ENCODE results near the gene KPNB1.

KPNB1 gene

GRCh38 chr17:47665655-47666054, 15.9 kb downstream of the KPNB1 start:
- DNase-seq (ENCODE audit: low spot score) = no peak
- TF ChIP-seq CTCF (conservative IDR thresholded peaks at IDR 0.05; ENCODE audit: low read depth) = no peak
- CTCF ChIA-PET = interaction anchor here (1.4 to 1.8 kb wide), 2 partner anchors 9 to 15 kb away, joined by 4 read pairs; no protein-coding TSS in a partner anchor
- peak overlapping the region; percentile 44; the same call in 1 of the 2 replicates for H3K27ac ChIP-seq
- POLR2A ChIA-PET (ENCODE audit: low non-redundant PET) = no interaction called here

GRCh38 chr17:47669081-47669480, 19.4 kb downstream of the KPNB1 start:
- H3K27ac ChIP-seq = no peak overlapping the region
- no peak for DNase-seq (ENCODE audit: low spot score)
- ChIA-PET CTCF (interaction anchor here (0.6 kb wide), 1 partner anchor 139 kb away, joined by 6 read pairs; no protein-coding TSS in a partner anchor), POLR2A (ENCODE audit: low non-redundant PET) (no interaction called here)
- TF ChIP-seq CTCF (conservative IDR thresholded peaks at IDR 0.05; ENCODE audit: low read depth) = no peak

GRCh38 chr17:47670064-47670463, 20.3 kb downstream of the KPNB1 start:
- ChIA-PET CTCF (interaction anchor here (0.7 kb wide), 1 partner anchor 151 kb away, joined by 4 read pairs; no protein-coding TSS in a partner anchor), POLR2A (ENCODE audit: low non-redundant PET) (no interaction called here)
- no peak overlapping the region for H3K27ac ChIP-seq
- no peak for TF ChIP-seq CTCF (conservative IDR thresholded peaks at IDR 0.05; ENCODE audit: low read depth)
- no peak for DNase-seq (ENCODE audit: low spot score)

GRCh38 chr17:47674499-47674898, 24.8 kb downstream of the KPNB1 start:
- no peak for TF ChIP-seq CTCF (conservative IDR thresholded peaks at IDR 0.05; ENCODE audit: low read depth)
- ChIA-PET CTCF (interaction anchor here (1.5 kb wide), 1 partner anchor 9 kb away, joined by 4 read pairs; no protein-coding TSS in a partner anchor), POLR2A (ENCODE audit: low non-redundant PET) (no interaction called here)
- no peak overlapping the region for H3K27ac ChIP-seq
- no peak for DNase-seq (ENCODE audit: low spot score)

GRCh38 chr17:47675380-47676198, 25.9 kb downstream of the KPNB1 start:
- ChIA-PET CTCF (interaction anchor here (0.6 to 1.5 kb wide), 2 partner anchors 11 to 21 kb away, joined by 4 to 7 read pairs; no protein-coding TSS in a partner anchor), POLR2A (ENCODE audit: low non-redundant PET) (no interaction called here)
- no peak for DNase-seq (ENCODE audit: low spot score)
- no peak overlapping the region for H3K27ac ChIP-seq
- no peak for TF ChIP-seq CTCF (conservative IDR thresholded peaks at IDR 0.05; ENCODE audit: low read depth)

- ChIA-PET POLR2A (ENCODE audit: low non-redundant PET) (no interaction called here), CTCF (interaction anchor here (0.6 kb wide), 1 partner anchor 22 kb away, joined by 7 read pairs; no protein-coding TSS in a partner anchor)
- DNase-seq (ENCODE audit: low spot score) = no peak
- TF ChIP-seq CTCF (conservative IDR thresholded peaks at IDR 0.05; ENCODE audit: low read depth) = no peak
- H3K27ac ChIP-seq = no peak overlapping the region
Measured at GRCh38 chr17:47676199-47676472, 26.4 kb downstream of the KPNB1 start.
